CD4-positive, alpha-beta T cell treated with Interferon gamma for 1 hour (primary cell): ENCODE data around the gene OTOG.

Experiments used
- DNase-seq: peaks from one replicate; pipeline ENCODE4 v3.0.0-alpha.2; 2020

The OTOG gene

DNA sequence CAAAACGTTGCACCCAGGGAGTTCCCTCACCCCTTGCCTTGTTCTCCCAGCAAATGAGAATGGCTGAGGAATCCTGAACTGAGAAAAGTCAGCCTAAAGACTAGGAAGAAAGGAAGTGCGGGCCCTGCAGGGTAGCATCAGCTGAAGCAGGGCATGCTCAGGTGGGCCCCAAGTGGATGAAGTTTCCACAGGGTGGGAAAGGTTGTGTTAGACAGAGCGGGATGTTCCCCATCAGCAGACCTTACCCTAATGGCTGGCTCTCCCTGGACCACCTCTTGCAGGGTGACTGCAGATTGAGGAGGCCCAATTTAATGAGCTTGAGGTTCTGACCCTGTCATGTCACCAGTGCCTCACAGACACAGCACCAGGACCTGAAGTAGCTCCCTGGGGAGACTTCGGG is 90.8 kb downstream of the OTOG start:
- no peak for DNase-seq

DNA sequence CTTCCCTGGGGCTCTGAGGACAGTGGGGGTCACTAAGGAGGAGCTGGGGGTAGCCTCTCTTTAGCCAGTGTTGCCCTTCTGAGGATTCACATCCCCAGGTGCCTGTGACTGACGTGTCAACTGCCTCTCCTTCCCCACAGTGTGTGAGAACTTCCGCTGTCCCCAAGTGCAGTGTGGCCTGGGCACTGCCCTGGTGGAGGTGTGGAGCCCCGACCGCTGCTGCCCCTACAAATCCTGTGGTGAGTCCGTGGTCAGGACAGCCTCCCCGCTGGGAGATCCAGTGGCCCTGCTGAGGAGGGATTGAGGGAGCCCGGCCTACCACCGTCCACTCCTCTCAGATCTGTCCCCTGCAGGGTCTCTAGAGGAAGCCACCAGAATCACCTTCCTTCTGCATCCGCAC is 91.3 kb downstream of the OTOG start:
- no peak for DNase-seq

DNA sequence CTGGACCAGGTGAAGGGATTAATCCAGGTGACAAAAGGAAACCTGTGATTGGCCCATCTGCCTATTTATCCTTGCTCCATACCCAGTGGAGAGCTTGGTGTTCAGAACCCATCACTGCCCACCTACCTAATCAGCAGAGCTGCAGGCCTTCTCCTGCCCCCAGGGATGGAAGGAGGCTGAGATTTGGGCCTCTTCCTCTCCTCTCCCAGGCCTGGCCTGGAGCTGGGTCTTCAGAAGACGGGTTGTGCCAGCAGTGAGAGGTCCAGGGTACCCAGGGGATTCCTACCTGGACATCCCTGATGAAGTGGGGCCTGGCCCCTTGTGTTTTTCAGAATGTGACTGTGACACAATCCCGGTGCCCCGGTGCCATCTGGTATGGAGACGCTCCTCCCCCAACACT is 92.0 kb downstream of the OTOG start:
- DNase-seq, result no peak

DNA sequence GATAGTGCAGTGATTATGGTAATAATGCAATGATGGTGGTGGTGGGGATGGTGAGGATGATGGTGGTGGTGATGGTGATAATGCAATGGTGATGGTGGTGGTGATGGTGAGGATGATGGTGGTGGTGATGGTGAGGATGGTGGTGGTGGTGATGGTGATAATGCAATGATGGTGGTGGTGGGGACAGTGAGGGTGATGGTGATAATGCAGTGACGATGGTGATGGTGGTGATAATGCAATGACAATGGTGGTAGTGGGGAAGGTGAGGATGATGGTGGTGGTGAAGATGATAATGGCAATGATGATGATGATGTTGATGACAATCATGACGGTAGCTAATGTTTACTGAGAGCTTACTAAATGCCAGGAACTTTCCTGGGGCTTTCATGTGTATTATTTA is 92.7 kb downstream of the OTOG start:
- DNase-seq, result no peak

DNA sequence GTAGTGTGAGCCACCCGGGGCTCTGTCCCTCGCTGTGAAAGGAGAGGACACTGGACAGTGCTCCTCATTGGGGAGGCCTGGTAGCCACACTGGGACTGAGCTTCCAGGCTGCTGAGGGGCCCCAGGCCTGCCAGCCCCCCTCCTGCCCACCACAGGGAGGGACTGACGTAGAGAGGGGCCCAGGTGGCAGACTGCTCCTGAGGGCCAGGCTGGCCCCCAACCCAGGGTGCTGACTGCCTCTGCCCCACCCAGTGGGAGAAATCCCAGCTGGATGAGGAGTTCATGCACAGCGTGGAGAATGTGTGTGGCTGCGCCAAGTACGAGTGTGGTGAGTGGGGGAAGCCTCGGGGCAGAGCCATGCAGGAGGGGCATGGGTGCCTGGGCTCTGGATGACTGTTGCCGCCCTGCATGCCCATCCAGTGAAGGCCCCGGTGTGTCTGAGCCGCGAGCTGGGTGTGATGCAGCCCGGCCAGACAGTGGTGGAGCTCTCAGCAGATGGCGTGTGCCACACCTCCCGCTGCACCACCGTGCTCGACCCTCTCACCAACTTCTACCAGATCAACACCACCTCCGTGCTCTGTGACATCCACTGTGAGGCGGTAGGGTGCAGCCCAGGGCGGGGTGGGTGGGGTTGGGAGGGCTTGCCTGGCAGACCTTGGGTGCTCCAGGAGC is 93.6 kb downstream of the OTOG start:
- no peak for DNase-seq

DNA sequence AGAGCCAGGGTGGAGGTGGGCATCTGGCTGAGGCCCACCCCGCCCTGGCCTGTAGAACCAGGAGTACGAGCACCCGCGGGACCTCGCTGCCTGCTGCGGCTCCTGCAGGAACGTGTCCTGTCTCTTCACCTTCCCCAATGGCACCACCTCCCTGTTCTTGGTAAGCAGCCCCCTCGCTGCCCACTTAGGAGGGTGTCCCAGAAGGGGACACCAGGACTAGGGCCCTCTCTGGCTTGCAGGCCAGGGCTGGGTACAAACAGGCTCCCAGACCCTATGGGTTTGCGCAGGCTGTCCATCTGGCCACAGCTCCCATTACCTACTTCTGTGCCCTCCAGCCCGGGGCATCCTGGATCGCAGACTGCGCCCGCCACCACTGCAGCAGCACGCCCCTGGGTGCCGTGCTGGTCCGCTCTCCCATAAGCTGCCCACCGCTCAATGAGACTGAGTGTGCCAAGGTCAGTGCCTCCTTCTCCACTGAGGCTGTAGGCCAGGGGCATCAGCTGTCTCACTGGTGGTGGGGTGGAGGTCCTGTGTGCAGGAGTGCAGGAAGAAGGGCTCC is 94.8 kb downstream of the OTOG start:
- no peak for DNase-seq

DNA sequence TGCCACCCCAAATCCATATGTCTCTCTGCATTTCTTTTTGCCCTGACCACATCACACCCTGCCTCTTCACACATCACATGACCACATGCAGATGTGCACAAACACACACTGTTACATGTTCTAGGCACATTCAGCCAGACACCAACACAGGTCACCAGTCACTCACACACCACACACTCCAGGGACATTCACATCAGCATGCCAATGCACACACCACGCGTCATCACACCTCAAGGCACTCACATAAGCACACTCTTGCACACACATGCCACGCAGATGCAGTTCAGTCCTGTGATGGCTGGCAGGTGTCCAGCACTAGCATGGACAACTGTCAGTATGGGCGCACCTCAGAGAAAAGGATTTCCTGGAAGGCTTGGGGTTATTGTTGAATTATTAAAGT is 95.3 kb downstream of the OTOG start:
- DNase-seq, result no peak

DNA sequence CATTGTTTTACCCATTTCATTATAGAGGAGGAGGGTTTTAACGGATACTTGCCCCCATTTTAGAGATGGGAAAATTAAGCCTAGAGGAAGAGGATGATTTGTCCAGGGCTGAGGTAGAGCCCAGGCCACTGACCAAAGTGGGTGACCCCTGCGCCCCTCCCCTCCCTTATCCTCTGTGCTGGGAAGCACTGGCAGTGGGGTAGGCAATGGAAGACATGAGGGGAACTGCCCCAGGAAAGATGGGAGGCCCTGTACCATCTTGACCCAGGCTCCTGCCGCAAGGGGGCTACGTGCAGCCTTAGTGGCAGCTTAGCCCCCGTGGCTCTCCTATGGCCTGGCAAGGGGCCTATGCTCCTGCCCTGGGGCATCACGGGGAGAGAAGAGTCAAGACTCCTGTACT is 95.9 kb downstream of the OTOG start:
- DNase-seq, result no peak

DNA sequence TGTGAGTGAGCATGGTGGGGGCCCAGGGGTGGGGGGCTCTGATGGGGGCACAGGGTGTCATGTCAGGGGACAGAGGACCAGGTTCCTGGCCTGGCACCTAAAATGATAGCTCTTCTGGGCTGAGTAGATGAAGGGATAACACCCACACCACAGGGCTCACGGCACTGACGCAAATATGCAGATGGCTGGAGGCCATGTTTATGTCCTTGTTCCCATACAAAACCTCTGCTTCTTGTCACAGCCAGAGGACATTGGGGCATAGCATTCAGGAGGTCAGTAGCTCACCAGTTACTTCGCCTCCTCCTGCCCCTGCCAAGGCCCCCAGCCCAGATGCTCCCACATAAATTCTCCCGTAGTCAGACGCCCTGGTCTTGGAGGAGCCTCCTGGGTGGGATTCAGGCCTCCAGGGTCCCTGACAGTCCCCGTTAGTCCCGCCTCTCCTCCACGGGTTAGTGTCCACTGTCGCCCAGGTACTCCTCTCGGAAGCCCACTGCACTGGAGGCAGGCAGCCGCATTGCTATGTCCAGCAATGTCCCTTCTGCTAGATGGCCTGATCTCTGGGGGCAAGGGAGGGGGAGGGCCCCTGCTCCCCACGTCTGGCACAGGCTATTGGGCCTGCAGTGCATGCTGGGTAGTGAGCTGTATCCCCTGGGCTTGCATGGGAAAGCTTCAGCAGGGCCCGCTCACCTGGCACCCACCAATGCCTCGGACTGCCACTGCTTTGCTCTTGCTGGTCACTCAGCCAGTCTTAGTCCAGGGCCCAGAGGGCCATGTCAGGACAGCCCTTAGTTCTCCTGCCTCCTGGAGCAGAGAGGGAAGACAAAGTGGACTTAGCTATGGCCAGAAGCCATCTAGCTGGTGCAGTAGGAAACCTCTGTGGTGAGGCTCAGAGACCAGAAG is 96.7 kb downstream of the OTOG start:
- DNase-seq, result no peak

DNA sequence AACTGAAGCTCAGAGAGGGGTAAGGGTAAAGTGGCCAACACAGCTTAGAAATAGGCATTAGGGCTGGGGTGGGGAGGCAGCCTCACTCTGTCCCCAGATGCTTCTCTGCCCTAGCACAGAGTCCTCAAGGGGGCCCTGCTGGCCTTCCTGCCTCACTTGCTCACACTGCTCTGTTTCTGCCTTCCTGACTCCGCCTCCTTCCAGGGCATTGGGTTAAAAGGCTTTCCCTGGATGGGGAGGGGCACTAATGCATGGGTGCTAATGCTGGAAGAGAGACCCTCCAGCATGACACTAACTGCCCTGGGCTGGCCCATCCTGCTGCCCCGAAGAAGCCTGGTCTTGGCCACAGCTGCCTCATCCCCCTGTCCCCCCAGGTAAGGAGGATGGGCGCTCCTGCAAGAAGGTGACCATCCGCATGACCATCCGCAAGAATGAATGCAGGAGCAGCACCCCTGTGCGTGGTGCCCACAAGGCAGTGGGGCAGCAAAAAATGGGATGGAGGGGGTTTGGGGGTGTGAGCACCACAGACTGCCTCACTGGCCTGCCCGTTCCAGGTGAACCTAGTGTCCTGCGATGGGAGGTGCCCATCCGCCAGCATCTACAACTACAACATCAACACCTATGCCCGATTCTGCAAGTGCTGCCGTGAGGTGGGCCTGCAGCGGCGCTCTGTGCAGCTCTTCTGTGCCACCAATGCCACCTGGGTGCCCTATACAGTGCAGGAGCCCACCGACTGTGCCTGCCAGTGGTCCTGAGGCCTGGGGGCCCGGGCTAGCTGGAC is 98.3 kb downstream of the OTOG start:
- DNase-seq, result no peak

DNA sequence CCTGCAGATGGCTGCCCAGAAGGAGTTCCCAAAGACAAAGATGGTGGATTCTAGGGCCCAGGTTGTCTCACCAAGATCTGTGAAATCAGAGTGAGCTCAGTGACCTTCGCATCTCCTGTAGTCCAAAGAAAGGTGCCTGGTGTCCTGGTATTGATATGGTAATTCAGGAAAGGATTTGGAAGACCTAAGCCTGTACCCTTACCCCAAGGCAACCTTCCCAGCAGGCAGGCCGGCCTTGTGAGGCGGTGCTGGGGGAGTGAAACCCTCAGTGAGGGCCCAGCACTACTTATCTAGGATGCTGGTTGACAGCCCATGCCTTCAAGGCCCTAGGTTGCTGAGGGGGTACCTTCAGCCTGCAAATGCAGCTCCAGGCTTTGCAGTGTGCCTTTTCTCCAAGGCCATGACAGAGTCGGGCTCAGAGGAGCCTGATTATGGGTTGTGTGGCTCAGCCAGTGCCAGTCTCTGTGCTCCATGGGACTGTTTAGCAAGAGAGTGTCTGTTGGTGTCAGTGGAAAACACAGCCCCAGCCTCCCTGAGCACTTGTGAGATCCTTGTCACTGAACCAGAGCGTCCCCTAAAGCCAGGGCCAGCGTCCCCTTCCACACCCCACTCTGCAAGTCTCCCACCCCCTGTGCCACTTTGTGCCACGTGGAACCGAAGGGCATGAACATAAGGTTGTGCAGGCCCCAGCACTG is 99.5 kb downstream of the OTOG start:
- DNase-seq, result no peak

DNA sequence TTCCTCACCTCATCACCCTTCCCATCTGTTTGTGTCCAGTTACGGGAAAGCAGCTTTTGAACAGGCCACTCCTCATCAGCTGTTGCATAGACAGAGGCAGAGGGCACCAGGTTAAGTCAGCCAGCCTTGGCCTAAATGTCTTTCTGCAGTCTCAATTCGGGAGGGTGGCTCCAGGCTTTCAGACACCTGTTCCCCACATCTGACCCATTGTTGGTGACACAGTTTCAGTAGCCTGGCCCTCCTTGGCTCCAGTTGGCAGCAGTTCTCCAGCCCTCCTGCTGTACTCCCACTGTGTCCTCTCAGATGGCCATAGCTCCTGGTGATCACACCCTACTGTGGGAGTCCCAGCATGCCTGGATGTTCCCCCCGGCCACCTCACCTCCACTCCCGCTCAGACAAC is 101.5 kb downstream of the OTOG start:
- no peak for DNase-seq

DNA sequence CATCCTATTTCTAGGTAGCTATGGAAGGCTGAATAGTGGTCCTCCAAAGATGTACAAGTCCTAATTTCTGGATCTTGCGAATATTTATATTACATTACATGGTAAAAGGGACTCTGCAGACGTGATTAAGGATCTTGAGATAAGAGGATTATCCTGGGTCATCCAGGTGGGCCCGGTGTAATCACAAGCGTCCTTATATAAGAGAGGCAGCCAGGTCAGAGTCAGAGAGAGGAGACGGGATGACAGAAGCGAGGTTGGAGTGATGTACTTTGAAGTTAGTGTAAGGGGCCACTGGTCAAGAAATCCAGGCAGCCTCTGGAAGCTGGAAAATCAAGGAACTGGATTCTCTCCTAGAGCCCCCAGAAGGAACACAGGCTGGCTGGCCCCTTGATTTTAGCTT is 102.2 kb downstream of the OTOG start:
- no peak for DNase-seq

DNA sequence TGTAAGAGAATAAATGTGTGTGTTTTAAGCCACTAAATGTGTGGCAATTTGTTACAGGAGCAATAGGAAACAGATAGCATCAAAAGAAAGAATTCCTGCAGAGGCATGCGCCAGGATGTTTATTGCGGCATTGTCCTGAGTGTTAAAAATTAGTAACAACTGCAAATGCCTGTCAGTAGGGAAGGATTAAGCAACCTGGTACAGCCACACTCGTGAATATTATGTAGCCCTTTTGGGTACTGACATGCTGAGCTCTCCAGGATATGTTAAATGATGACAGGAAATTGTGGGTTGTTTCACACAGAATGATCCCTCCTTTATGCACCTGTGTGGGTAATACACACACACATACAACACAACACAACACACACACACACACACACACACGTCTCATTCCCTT is 102.6 kb downstream of the OTOG start:
- DNase-seq, result no peak

DNA sequence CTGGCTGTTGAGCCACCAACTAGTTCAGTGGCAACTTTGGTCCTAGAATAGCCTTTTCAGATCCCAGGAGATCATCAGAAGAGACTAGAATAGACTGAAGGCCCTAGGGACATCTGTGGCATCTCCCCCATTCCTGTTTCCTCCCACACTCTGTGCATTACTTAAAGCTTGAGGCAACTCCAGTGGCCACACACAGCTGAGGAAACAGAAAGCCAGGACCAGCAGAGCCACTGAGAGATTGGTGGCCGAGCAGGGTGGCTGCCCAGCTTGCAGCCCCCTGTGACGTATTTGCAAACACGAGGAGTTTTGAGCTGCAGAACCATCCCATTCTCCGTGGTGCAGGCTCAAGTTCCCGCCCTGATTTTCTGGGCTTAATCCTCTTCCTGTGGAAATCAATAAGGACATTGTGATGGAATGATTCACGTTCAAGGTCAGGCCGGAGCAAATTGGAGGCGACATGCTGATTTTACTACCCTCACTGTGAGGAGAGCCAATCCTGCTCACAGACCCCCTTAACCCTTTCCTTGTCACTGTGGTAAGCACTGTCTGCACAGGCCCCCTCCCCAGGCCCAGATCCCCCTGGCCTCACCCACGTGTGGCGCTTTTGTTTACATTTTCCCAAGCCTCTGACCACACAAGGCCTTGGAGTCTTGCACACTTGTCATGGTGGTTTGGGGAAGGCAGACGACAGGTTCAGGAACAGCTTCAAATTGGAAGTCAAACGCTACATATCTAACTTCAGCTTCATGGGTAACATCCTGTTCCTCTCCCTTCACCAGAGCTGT is 103.3 kb downstream of the OTOG start:
- no peak for DNase-seq

DNA sequence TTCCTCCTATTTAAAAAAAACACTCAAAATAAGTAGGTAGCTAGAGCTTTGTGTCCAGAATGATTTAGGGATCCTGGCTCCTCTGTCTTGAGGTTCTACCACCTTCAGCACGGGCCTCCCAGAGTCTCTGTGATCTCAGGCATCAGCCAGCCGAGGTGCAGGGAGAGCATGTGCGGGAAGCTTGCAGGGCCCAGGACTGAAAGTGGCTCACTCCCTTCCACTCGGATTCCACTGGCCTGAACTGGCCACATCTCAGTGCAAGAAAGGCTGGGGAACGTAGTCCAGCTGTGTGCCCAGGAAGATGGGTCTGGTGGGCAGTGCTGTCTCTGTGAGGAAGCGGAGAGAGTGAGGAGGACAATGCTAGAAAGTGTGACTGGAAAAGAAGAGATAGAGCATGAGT is 104.0 kb downstream of the OTOG start:
- no peak for DNase-seq

DNA sequence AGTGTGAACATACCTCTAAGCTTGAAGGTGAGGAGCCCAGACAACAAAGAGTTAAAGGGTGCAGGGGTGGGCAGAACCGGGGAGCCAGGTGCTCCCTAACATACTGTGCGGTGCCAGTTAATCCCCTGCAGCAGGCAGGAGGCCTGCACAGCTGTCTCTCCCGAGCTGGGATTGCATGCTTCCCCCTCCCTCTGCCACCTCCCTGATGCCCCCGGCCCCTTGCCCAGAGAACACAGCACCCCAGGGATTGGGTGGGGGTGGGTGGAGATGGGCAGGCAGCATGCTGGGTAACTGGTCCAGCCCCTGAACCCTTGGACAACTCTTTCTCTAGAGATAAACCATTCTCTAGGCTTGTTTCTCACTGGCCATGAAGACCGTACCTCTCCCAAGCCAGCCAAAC is 104.6 kb downstream of the OTOG start:
- no peak for DNase-seq

DNA sequence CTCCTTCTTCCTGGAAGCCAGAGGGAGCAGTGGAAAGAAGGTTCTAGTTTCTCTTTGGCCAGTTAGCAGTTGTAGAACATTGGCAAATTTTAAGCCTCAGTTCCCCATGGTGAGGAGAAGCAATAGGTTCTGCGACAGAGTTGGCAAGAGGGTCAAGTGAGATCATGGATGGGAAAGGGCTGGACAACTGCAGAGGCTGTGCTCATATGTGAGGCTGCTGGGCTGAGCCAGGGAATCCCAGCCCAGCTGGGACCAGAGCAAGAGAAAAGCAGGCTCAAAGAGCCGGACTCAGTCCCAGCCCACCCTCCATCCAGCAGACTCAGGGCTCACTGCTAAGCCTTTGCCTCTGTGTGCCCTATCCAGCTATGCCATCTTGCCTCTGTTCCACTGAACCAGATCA is 105.5 kb downstream of the OTOG start:
- DNase-seq, result no peak

DNA sequence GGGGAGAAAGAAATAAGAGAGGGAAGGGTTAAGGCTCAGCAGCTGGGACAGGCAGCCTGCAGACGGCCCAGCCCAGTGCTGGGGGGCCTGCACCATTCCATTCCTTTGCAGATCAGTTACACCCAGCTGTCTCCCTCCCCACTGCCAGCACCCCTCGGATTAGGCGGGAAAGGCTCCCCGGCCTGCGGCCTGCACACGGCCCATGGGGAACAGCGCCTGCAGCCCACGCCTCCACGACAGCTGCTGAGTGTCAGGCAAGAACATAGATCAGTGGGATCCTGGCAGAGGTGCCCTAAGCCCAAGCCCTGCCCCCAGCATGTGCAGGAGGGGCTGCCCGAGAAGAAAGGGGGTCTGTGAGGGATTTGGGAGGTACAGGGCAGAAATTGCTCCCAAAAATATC is 106.6 kb downstream of the OTOG start:
- no peak for DNase-seq

DNA sequence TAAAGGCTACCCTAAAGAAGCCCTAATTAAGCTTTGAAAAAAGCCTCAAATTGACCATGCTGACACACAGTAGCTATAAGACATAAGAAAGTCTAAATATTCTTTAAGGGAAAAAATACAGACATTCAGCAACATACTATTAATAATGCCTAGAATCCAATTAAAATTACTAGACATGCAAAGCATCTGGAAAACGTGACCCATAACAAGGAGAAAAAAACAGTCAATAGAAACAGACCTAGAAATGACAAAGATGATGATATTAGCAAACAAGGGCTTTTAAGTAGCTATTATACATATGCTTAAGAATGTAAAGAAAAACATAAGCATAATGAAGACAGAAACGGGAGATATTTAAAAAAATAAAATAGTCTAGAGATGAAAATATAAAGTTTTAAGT is 108.6 kb downstream of the OTOG start:
- no peak for DNase-seq

DNA sequence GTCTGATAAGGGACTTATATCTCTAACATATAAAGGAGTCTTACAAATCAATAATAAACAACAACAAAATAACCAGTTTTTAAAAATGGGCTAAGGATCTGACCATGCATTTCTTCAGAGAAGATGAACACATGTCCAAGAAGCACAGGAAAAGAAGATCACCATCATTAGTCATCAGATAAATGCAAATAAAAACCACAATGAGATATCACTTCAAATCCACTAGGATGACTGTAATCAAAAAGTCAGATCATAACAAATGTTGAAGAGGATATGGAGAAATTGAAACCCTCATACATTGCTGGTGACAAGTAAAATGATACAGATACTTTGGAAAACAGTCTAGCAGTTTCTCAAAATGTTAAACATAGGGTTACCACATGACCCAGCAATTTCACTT is 111.2 kb downstream of the OTOG start:
- no peak for DNase-seq

DNA sequence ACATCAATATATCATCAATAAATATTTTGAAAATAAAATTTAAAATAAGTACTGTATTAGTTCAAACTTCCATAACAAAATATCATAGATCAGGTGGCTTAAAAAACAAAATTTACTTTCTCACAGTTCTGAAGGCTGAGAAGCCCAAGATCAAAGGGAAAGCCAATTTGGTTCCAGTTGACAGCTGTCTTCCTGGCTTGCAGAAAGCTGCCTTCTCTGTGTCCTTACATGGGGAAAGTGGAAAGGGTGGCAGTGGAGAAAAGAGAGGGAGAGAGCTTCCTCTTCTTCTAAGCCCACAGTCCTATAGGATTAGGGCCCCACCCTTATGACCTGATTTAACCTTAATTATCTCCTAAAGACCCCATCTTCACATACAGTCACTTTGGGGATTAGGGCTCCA is 121.1 kb downstream of the OTOG start:
- DNase-seq, result no peak
